Suprapubic skin (tissue), 4 donors: ENCODE data around the gene DNAJB12.

Experiments used
- CTCF ChIP-seq, 2 donors: fragments of 200-600 bp in 1 of 2; fragments of 450-650 bp in 1 of 2; sonication (generic) in 1 of 2; IDR thresholded peaks; one replicate each; pipeline ENCODE4 v1.5.1; 2016 to 2019; ENCODE audit warnings: antibody characterized with exemption in 2 of 2, mild to moderate bottlenecking in 1 of 2, moderate library complexity in 1 of 2
- EP300 ChIP-seq: sonication (generic); formaldehyde crosslinking; IDR thresholded peaks from one replicate; pipeline ENCODE4 v1.6.1; 2017; ENCODE audit warnings: antibody characterized with exemption
- POLR2A ChIP-seq, 2 donors: fragments of 450-650 bp; IDR thresholded peaks; one replicate each; pipeline ENCODE4 v1.6.1; 2017; ENCODE audit warnings: antibody characterized with exemption in 2 of 2, mild to moderate bottlenecking in 2 of 2, moderate library complexity in 2 of 2
- POLR2AphosphoS5 ChIP-seq, 3 donors: sonication (generic); formaldehyde crosslinking; IDR thresholded peaks; one replicate each; pipeline ENCODE4 v1.6.1; 2017; ENCODE audit warnings: antibody characterized with exemption in 3 of 3

GRCh38 chr10:72356987-72357386, 2.3 kb upstream of the DNAJB12 start:
- TF ChIP-seq POLR2A (IDR thresholded peaks at IDR 0.05), result no peak
- TF ChIP-seq CTCF (IDR thresholded peaks at IDR 0.05), result no peak
- TF ChIP-seq EP300, result no peak
- no peak for TF ChIP-seq POLR2AphosphoS5 (IDR thresholded peaks at IDR 0.05)
